K562 (cell line): ENCODE data around the gene MDC1. TPM values are rescaled to one million over a fixed set of nuclear protein-coding genes. Genes with fewer than 3 reads are reported as not detected.

ENCODE experiments used
- EHMT2 ChIP-seq: fragments of 450-650 bp; IDR thresholded peaks from 2 replicates; pipeline ENCODE4 v1.6.1; 2018; ENCODE audit warnings: antibody characterized with exemption
- ERF ChIP-seq: fragments of 450-650 bp; formaldehyde crosslinking; IDR thresholded peaks from 2 replicates; pipeline ENCODE4 v1.4.0; 2020; ENCODE audit warnings: mild to moderate bottlenecking, mixed read lengths
- FOXJ3 ChIP-seq: sonication (generic); formaldehyde crosslinking; IDR thresholded peaks from 2 replicates; pipeline ENCODE4 v1.4.0; 2020; ENCODE audit warnings: mild to moderate bottlenecking, missing genetic modification reagents
- GATA2 ChIP-seq: sonication (generic); formaldehyde crosslinking; IDR thresholded peaks from 2 replicates; pipeline ENCODE4 v1.4.0; 2020; ENCODE audit warnings: mild to moderate bottlenecking, missing genetic modification reagents
- LEF1 ChIP-seq: fragments of 450-650 bp; IDR thresholded peaks from 2 replicates; pipeline ENCODE4 v1.6.1; 2016; ENCODE audit warnings: mild to moderate bottlenecking
- MECOM ChIP-seq: fragments of 250-450 bp; sonication (Bioruptor Pico); IDR thresholded peaks from 2 replicates; pipeline ENCODE4 v1.8.0; 2022; ENCODE audit warnings: inconsistent platforms
- SLC30A9 ChIP-seq: fragments of 250-450 bp; sonication (Bioruptor Pico); IDR thresholded peaks from 2 replicates; pipeline ENCODE4 v1.8.0; 2022; ENCODE audit warnings: mild to moderate bottlenecking, moderate library complexity
- TAF15 ChIP-seq: fragments of 200-400 bp; formaldehyde crosslinking; IDR thresholded peaks from 2 replicates; pipeline ENCODE4 v1.6.1; 2017; ENCODE audit warnings: mild to moderate bottlenecking, low read depth, low read length, moderate library complexity
- TOE1 ChIP-seq, 2 experiments: fragments of 450-650 bp in 1 of 2; sonication (generic) in 1 of 2; formaldehyde crosslinking in 1 of 2; IDR thresholded peaks; 2 replicates each; pipeline versions ENCODE4 v1.7.1 to v1.8.0; 2016 to 2022; ENCODE audit warnings: borderline replicate concordance in 2 of 2, mild to moderate bottlenecking in 2 of 2, antibody characterized with exemption in 1 of 2, inconsistent platforms in 1 of 2, low read depth in 1 of 2, missing genetic modification reagents in 1 of 2, moderate library complexity in 1 of 2
- ZNF184 ChIP-seq: sonication (generic); formaldehyde crosslinking; IDR thresholded peaks from 2 replicates; pipeline ENCODE4 v1.5.0; 2020; ENCODE audit warnings: missing genetic modification reagents
- ZNF197 ChIP-seq: fragments of 200-800 bp; sonication (Bioruptor generic); IDR thresholded peaks from 2 replicates; pipeline ENCODE4 v1.6.1; 2016; ENCODE audit warnings: low read depth, missing genetic modification characterization, missing compliant biosample characterization
- ZNF239 ChIP-seq: fragments of 250-450 bp; sonication (Bioruptor Pico); IDR thresholded peaks from 2 replicates; pipeline ENCODE4 v1.4.0; 2020; ENCODE audit warnings: mild to moderate bottlenecking
- ZNF431 ChIP-seq: sonication (generic); formaldehyde crosslinking; IDR thresholded peaks from 2 replicates; pipeline ENCODE4 v1.8.0; 2022; ENCODE audit warnings: mild to moderate bottlenecking, missing genetic modification reagents
- ZNF740 ChIP-seq, 3 experiments: fragments of 200-800 bp in 1 of 3; sonication (Bioruptor generic) in 1 of 3; sonication (generic) in 1 of 3; formaldehyde crosslinking in 1 of 3; IDR thresholded peaks; 2 replicates each; pipeline versions ENCODE4 v1.6.1 to v1.8.0; 2016 to 2022; ENCODE audit warnings: mild to moderate bottlenecking in 2 of 3, missing compliant biosample characterization in 2 of 3, missing genetic modification characterization in 2 of 3, missing genetic modification reagents in 1 of 3
- polyA plus RNA-seq, 8 experiments: library from polyadenylated mRNA; depleted of rRNA in 4 of 8; stranded (reverse) in 5 of 8; unstranded in 3 of 8; fragments of >200 nt; fragmentation: Nextera tagmentation in 2 of 8; fragmentation: Illumina TruSeq in 1 of 8; extraction: Ambion mirVana in 2 of 8; extraction: Trizol in 1 of 8; gene quantifications; 2 replicates each; pipeline versions ENCODE4 v1.2.1 to v1.2.3, GENCODE V29; 2011 to 2014; ENCODE audit warnings: inconsistent platforms in 1 of 8, missing spikeins in 1 of 8
- total RNA-seq, 7 experiments: library from RNA; depleted of rRNA in 6 of 7; stranded (reverse); fragments of >200 nt in 6 of 7; fragmentation: Illumina TruSeq in 2 of 7; extraction: Trizol in 2 of 7; gene quantifications; 2 replicates each; pipeline versions ENCODE4 v1.2.1 to v1.2.3, GENCODE V29; 2011 to 2021; ENCODE audit warnings: low replicate concordance in 1 of 7
- TF ChIP-seq, protein P1 (sequence below): fragments of 450-650 bp; IDR thresholded peaks from 2 replicates; pipeline ENCODE4 v1.6.1; 2016; ENCODE audit warnings: borderline replicate concordance
- TF ChIP-seq, protein P2 (sequence below), 2 experiments: fragments of 200-800 bp in 1 of 2; sonication (Bioruptor generic) in 1 of 2; sonication (generic) in 1 of 2; formaldehyde crosslinking in 1 of 2; IDR thresholded peaks in 1 of 2; conservative IDR thresholded peaks in 1 of 2; 2 replicates each; pipeline versions ENCODE4 v1.5.0 to v1.6.1; 2016 to 2020; ENCODE audit warnings: missing compliant biosample characterization in 1 of 2, missing genetic modification characterization in 1 of 2, missing genetic modification reagents in 1 of 2
- TF ChIP-seq, protein P3 (sequence below): fragments of 450-650 bp; formaldehyde crosslinking; IDR thresholded peaks from 2 replicates; pipeline ENCODE4 v1.4.0; 2020; ENCODE audit warnings: mild to moderate bottlenecking, moderate library complexity
- TF ChIP-seq, protein P4 (sequence below): sonication (generic); formaldehyde crosslinking; IDR thresholded peaks from 2 replicates; pipeline ENCODE4 v1.8.0; 2022; ENCODE audit warnings: mild to moderate bottlenecking, missing genetic modification reagents

Gene MDC1
- total and polyA plus RNA-seq, 9 of the 15 experiments (the other 6 are each of a cell fraction or from before 2014, with no cell fraction given), result 8.2 to 114 (median 20.0) TPM

- TF ChIP-seq, protein P1, sequence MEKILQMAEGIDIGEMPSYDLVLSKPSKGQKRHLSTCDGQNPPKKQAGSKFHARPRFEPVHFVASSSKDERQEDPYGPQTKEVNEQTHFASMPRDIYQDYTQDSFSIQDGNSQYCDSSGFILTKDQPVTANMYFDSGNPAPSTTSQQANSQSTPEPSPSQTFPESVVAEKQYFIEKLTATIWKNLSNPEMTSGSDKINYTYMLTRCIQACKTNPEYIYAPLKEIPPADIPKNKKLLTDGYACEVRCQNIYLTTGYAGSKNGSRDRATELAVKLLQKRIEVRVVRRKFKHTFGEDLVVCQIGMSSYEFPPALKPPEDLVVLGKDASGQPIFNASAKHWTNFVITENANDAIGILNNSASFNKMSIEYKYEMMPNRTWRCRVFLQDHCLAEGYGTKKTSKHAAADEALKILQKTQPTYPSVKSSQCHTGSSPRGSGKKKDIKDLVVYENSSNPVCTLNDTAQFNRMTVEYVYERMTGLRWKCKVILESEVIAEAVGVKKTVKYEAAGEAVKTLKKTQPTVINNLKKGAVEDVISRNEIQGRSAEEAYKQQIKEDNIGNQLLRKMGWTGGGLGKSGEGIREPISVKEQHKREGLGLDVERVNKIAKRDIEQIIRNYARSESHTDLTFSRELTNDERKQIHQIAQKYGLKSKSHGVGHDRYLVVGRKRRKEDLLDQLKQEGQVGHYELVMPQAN, result peak; percentile 78
- TF ChIP-seq TOE1 (IDR thresholded peaks at IDR 0.05; ENCODE audit: borderline replicate concordance) (peak; percentile 44; the same call in 1 of the 2 replicates), TOE1 (CRISPR knock-in tag; IDR thresholded peaks at IDR 0.05; ENCODE audit: borderline replicate concordance, low read depth) (no peak), TAF15 (no peak), ZNF197 (no peak), FOXJ3 (no peak), GATA2 (no peak), LEF1 (no peak), ZNF740 (CRISPR knock-in tag; IDR thresholded peaks at IDR 0.05) (peak; percentile 79; the same call in 1 of the 2 replicates), ZNF740 (tag; IDR thresholded peaks at IDR 0.05) (0 out of 4 replicates have a peak, but pooled peaks of 1 of the 2 experiments have one; percentile 7), EHMT2 (peak; percentile 69), MECOM (CRISPR knock-in tag) (no peak), ZNF239 (CRISPR knock-in tag) (no peak), SLC30A9 (CRISPR knock-in tag) (no peak), ZNF431 (CRISPR knock-in tag) (no peak), ZNF184 (CRISPR knock-in tag) (no peak), ERF (no peak)
- TF ChIP-seq, protein P2, sequence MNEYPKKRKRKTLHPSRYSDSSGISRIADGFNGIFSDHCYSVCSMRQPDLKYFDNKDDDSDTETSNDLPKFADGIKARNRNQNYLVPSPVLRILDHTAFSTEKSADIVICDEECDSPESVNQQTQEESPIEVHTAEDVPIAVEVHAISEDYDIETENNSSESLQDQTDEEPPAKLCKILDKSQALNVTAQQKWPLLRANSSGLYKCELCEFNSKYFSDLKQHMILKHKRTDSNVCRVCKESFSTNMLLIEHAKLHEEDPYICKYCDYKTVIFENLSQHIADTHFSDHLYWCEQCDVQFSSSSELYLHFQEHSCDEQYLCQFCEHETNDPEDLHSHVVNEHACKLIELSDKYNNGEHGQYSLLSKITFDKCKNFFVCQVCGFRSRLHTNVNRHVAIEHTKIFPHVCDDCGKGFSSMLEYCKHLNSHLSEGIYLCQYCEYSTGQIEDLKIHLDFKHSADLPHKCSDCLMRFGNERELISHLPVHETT (CRISPR knock-in tag; conservative IDR thresholded peaks at IDR 0.05 in 1 of 2, IDR thresholded peaks at IDR 0.05 in 1 of 2), result no peak
- TF ChIP-seq, protein P3, sequence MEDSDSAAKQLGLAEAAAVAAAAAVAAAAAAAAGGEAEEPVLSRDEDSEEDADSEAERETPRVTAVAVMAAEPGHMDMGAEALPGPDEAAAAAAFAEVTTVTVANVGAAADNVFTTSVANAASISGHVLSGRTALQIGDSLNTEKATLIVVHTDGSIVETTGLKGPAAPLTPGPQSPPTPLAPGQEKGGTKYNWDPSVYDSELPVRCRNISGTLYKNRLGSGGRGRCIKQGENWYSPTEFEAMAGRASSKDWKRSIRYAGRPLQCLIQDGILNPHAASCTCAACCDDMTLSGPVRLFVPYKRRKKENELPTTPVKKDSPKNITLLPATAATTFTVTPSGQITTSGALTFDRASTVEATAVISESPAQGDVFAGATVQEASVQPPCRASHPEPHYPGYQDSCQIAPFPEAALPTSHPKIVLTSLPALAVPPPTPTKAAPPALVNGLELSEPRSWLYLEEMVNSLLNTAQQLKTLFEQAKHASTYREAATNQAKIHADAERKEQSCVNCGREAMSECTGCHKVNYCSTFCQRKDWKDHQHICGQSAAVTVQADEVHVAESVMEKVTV (CRISPR knock-in tag), result no peak
- TF ChIP-seq, protein P4, sequence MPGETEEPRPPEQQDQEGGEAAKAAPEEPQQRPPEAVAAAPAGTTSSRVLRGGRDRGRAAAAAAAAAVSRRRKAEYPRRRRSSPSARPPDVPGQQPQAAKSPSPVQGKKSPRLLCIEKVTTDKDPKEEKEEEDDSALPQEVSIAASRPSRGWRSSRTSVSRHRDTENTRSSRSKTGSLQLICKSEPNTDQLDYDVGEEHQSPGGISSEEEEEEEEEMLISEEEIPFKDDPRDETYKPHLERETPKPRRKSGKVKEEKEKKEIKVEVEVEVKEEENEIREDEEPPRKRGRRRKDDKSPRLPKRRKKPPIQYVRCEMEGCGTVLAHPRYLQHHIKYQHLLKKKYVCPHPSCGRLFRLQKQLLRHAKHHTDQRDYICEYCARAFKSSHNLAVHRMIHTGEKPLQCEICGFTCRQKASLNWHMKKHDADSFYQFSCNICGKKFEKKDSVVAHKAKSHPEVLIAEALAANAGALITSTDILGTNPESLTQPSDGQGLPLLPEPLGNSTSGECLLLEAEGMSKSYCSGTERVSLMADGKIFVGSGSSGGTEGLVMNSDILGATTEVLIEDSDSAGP (CRISPR knock-in tag), result no peak
These were observed 30.8 kb downstream of the MDC1 start, which contains the start of gene PPP1R18 (continued) for GRCh38 chr6:30686009-30686907.
